BE2C (cell line): ENCODE results near the gene TMPRSS13.

Experiments used
- DNase-seq: peaks from one replicate; pipeline ENCODE4 v3.0.0-alpha.2; 2020
- H3K27me3 ChIP-seq: fragments of 250-450 bp; sonication (Bioruptor Pico); 2 replicates; pipeline ENCODE4 v1.5.1; 2020; ENCODE audit warnings: mild to moderate bottlenecking
- H3K36me3 ChIP-seq: fragments of 250-450 bp; sonication (Bioruptor Pico); 2 replicates; pipeline ENCODE4 v1.5.1; 2020; ENCODE audit warnings: mild to moderate bottlenecking
- H3K4me1 ChIP-seq: fragments of 250-450 bp; sonication (Bioruptor Pico); 2 replicates; pipeline ENCODE4 v1.5.1; 2020
- H3K4me3 ChIP-seq: 2 replicates; pipeline ENCODE4 v1.5.1; 2011; ENCODE audit warnings: low read depth, low read length
- H3K9me3 ChIP-seq: fragments of 250-450 bp; sonication (Bioruptor Pico); 2 replicates; pipeline ENCODE4 v1.5.1; 2020
- TF ChIP-seq, protein P1 (sequence below): IDR thresholded peaks from 2 replicates; pipeline ENCODE4 v1.5.1; 2012; ENCODE audit warnings: mild to moderate bottlenecking, low read depth, low read length

TMPRSS13 gene

DNA sequence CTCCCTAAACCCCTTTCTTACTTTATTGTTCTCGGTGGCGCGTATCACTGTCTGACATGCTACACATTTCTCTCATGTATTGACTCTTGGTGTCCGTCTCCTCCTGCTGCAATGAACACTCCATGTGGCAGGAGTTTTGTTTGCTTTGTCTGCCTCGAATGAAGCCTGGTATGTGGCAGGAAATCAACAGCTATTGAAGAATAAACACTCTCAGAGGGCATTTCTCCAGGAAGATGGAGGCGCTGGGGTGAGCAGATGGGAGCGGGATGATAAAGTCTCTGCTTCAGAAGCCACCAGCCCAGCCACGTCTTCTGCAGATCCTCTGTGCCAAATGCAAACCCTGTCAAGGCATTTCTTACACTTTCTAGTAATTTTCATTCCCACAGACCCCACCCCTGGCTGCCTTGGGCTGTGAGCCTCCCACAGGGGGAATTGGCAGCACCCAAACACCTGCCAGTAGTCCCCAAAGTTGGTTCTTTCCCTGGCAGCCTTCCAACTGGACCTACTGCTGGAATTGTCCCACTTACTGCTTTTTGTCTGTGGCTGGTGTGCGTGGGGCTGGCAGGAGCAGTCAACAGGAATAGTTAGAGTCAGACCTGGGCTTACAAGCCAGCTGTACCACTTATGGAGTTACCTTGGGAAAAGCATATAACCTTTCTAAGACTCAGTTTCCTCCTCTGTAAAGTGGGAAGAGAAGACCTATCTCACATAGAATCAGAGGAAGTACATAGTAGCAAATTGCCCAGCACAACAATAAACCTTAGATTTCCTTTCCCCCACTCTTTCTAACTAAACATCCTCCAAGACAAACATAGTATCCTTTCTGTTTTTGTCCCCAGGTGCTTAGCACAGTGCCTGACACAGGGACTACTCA is 43.7 kb upstream of the TMPRSS13 start:
- Histone ChIP-seq H3K9me3 (no peaks in the 10 kb centered on the region), H3K36me3 (no peaks in the 10 kb centered on the region), H3K27me3 (peaks cover 6% of the 10 kb centered on the region), H3K4me3 (no peak overlapping the region), H3K4me1 (no peaks in the 10 kb centered on the region)
- TF ChIP-seq, protein P1, sequence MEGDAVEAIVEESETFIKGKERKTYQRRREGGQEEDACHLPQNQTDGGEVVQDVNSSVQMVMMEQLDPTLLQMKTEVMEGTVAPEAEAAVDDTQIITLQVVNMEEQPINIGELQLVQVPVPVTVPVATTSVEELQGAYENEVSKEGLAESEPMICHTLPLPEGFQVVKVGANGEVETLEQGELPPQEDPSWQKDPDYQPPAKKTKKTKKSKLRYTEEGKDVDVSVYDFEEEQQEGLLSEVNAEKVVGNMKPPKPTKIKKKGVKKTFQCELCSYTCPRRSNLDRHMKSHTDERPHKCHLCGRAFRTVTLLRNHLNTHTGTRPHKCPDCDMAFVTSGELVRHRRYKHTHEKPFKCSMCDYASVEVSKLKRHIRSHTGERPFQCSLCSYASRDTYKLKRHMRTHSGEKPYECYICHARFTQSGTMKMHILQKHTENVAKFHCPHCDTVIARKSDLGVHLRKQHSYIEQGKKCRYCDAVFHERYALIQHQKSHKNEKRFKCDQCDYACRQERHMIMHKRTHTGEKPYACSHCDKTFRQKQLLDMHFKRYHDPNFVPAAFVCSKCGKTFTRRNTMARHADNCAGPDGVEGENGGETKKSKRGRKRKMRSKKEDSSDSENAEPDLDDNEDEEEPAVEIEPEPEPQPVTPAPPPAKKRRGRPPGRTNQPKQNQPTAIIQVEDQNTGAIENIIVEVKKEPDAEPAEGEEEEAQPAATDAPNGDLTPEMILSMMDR = no peak
- DNase-seq = no peak

DNA sequence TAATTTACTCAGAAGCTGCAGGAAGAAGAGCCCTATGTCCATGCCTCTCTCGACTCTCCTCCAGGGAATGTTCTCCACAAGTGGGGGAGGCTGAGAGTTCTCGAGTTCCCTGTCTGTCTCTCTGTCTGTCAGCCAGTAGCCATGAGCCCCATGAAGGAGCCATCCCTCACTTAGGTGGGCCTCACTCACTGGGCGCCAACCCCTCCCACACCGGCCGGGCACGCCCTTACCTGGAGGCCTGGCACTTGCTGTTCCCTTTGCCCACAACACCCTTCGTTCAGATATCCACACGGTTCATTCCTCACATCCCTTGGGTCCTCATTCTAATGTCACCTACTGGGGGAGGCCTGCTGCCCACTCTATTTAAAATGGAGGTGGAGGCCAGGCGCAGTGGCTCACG is 42.8 kb upstream of the TMPRSS13 start:
- no peak for DNase-seq
- Histone ChIP-seq H3K4me3 (no peak overlapping the region), H3K4me1 (no peaks in the 10 kb centered on the region), H3K36me3 (no peaks in the 10 kb centered on the region), H3K9me3 (no peaks in the 10 kb centered on the region), H3K27me3 (peaks cover 6% of the 10 kb centered on the region)
- TF ChIP-seq, protein P1 = no peak

DNA sequence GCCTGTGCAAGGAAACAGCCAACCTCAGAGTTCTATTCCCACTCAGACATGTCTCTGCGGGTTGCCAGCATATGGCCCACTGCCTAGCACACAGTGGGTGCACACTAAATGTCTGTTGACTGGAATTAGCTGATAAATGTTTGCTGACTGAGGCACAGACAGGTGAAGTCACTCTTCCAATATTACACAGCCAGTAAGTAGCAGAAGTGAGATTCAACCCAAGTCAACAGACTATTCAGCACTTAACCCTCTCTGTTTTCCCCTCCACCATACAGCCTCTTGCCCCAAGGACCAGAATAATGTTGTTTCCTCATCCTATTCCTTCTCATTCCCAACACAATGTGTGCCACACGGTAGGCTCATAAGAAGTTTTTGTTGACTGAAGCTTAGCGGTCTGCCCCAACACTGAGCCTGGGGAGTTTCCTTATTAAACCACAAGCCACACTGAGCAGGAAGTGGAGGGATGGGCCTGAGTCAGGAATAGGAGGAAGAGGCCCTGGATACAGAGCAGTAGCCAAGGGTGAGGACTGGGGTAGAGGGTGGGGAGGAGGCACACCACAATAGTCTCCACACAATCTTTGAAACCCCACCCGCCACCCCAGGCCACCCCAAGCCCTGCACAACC is 41.3 kb upstream of the TMPRSS13 start:
- Histone ChIP-seq H3K36me3 (no peaks in the 10 kb centered on the region), H3K27me3 (peaks cover 6% of the 10 kb centered on the region), H3K4me3 (no peak overlapping the region), H3K9me3 (no peaks in the 10 kb centered on the region), H3K4me1 (no peaks in the 10 kb centered on the region)
- no peak for DNase-seq
- TF ChIP-seq, protein P1 = no peak

DNA sequence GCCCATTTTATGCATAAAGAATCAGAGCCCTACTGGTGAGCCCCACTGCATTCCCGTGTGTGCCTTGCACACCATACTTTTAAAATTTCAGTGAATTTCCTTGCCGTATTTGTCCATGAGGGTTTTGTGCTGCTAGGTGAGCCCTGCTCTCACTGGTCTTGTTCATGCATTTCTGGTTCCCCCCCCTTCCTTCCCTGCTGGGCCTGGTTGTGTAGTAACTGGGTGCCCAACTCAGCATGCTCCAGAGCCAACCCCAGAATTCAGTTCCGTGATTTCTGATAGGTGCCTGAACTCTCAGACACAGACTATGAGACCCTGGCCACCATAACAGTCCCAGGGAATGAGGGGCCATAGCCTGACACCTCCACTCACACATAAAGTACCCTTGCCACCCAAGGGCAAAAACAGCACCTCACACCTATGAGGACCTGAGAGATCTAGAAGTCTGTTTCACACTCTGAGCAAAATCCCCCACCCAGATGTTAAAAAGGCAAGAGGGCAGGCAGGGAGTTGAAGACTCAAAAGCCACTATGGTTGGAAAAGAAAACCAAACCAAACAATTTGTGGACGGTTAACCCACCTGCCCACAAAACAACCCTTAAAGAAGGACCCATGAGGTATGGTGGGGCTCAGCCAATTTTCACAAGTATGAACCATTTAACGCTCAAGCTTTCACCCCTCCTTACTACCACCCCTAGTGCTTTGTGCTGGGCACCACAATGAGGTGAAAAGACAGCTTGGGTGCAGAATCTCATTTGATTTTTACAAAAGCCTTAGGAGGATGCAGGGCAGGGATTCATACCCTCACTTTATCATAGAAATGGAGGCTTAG is 40.2 kb upstream of the TMPRSS13 start:
- Histone ChIP-seq H3K36me3 (no peaks in the 10 kb centered on the region), H3K4me1 (no peaks in the 10 kb centered on the region), H3K9me3 (no peaks in the 10 kb centered on the region), H3K4me3 (no peak overlapping the region), H3K27me3 (peaks cover 6% of the 10 kb centered on the region)
- DNase-seq = no peak
- TF ChIP-seq, protein P1 = no peak

DNA sequence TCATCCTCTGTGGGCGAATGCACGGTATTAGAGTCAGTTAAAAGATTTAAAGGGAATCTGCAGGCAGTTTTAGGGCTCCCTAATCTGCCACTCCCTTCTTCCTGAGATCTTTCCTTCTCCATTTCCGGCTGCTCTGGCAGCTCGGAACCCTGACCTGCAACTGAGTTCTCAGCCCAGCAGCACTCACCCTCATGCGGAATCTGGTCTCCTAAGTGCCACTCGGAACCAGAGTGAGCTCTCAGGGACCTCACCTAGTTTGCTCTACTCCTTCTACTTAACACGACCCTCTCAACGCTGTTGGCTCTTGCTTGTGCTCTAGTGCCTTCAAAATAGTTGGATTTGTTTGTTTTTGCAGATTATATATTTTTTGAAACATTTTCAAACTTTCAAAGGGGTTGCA is 37.7 kb upstream of the TMPRSS13 start:
- no peak for DNase-seq
- H3K4me1 ChIP-seq = no peaks in the 10 kb centered on the region
- peaks cover 6% of the 10 kb centered on the region for H3K27me3 ChIP-seq
- TF ChIP-seq, protein P1 = no peak
- H3K9me3 ChIP-seq = no peaks in the 10 kb centered on the region
- H3K4me3 ChIP-seq = no peak overlapping the region
- H3K36me3 ChIP-seq = no peaks in the 10 kb centered on the region
